ENCODE measurements around the gene ZNF691. TPM values are rescaled to one million over a fixed set of nuclear protein-coding genes. Genes with fewer than 3 reads are reported as not detected.
"Not testable (repeated sequence)": the region's sequence is repeated elsewhere in the genome, so short reads cannot be mapped to it uniquely, and the experiment has no call there.

ZNF691 gene
- total RNA-seq, 1 experiment from 2014 or later, result 13.6 TPM

GRCh38 chr1:42860339-42861013, 14.1 kb downstream of the ZNF691 start:
- H3K27ac ChIP-seq, result no peak overlapping the region
- H3K9me3 ChIP-seq (replicated peaks), result no peaks in the 10 kb centered on the region
- no peaks in the 10 kb centered on the region for H3K36me3 ChIP-seq
- H3K27me3 ChIP-seq, result no peaks in the 10 kb centered on the region
- no peak overlapping the region for H3K4me3 ChIP-seq
- H3K4me1 ChIP-seq, result no peaks in the 10 kb centered on the region
- DNase-seq, result no peak

- DNase-seq, result no peak
- H3K27ac ChIP-seq, result no peak overlapping the region
- no peaks in the 10 kb centered on the region for H3K27me3 ChIP-seq
- no peaks in the 10 kb centered on the region for H3K36me3 ChIP-seq
- H3K9me3 ChIP-seq (replicated peaks), result no peaks in the 10 kb centered on the region
- no peak overlapping the region for H3K4me3 ChIP-seq
- no peaks in the 10 kb centered on the region for H3K4me1 ChIP-seq
Observed at GRCh38 chr1:42861014-42861399, 14.6 kb downstream of the ZNF691 start.

- H3K9me3 ChIP-seq (replicated peaks), result no peaks in the 10 kb centered on the region
Observed at GRCh38 chr1:42866549-42866948, 20.1 kb downstream of the ZNF691 start.

DNA sequence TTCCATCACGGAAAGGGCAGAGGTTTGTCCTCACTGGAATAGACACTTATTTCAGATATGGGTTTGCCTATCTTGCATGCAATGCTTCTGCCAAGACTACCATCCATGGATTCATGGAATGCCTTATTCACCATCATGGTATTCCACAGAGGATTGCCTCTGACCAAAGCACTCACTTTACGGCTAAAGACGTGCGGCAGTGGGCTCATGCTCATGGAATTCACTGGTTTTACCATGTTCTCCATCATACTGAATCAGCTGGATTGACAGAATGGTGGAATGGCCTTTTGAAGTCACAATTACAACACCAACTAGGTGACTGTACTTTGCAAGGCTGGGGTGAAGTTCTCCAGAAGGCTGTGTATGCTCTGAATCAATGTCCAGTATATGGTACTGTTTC, 22.1 kb downstream of the ZNF691 start:
- not testable (repeated sequence) for H3K4me3 ChIP-seq; DNase-seq; H3K27me3 ChIP-seq; H3K4me1 ChIP-seq; H3K36me3 ChIP-seq; H3K9me3 ChIP-seq (replicated peaks); H3K27ac ChIP-seq

More at GRCh38 chr1:42866549-42866948, 20.1 kb downstream of the ZNF691 start:
- no peaks in the 10 kb centered on the region for H3K36me3 ChIP-seq
- H3K4me3 ChIP-seq, result no peak overlapping the region
- H3K4me1 ChIP-seq, result no peaks in the 10 kb centered on the region
- no peaks in the 10 kb centered on the region for H3K27me3 ChIP-seq
- DNase-seq, result no peak
- no peak overlapping the region for H3K27ac ChIP-seq

GRCh38 chr1:42869254-42869653, 22.8 kb downstream of the ZNF691 start:
- not testable (repeated sequence) for H3K9me3 ChIP-seq (replicated peaks); H3K27ac ChIP-seq; DNase-seq; H3K36me3 ChIP-seq; H3K4me1 ChIP-seq; H3K27me3 ChIP-seq; H3K4me3 ChIP-seq

- not testable (repeated sequence) for H3K9me3 ChIP-seq (replicated peaks); H3K4me1 ChIP-seq; H3K27ac ChIP-seq; H3K27me3 ChIP-seq; DNase-seq; H3K4me3 ChIP-seq; H3K36me3 ChIP-seq
Observed at GRCh38 chr1:42869751-42870150, 23.3 kb downstream of the ZNF691 start.

DNA sequence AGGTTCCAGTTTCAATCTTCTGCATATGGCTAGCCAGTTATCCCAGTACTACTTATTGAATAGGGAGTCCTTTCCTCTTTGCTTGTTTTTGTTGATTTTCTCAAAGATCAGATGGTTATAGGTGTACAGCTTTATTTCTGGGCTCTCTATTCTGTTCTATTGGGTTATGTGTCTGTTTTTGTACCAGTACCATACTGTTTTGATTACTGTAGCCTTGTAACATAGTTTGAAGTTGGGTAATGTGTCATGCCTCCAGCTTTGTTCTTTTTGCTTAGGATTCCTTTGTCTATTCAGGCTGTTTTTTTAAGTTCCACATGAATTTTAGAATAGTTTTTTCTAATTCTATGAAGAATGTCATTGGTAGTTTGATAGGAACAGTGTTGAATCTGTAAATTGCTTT, 26.7 kb downstream of the ZNF691 start:
- H3K4me1 ChIP-seq, result not testable (repeated sequence)

DNA sequence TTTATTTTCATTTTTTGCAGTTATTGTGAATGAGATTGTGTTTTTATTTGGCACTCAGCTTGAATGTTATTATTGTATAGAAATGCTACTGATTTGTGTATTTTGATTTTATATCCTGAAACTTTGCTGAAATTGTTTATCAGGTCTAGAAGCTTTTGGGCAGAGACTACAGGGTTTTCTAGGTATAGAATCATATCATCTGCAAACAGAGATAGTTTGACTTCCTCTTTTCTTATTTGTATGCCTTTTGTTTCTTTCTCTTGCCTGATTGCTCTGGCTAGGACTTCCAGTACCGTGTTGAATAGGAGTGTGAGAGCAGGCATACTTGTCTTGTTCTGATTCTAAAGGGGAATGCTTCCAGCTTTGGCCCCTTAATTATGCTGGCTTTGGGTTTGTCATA, 27.3 kb downstream of the ZNF691 start:
- Histone ChIP-seq H3K27me3 (no peaks in the 10 kb centered on the region), H3K4me3 (no peak overlapping the region), H3K27ac (no peak overlapping the region), H3K9me3 (replicated peaks) (0 out of 2 replicates have a peak, but pooled peaks cover 6% of the 10 kb centered on the region), H3K4me1 (no peaks in the 10 kb centered on the region), H3K36me3 (no peaks in the 10 kb centered on the region)
- no peak for DNase-seq

More for the DNA sequence above, 26.7 kb downstream of the ZNF691 start:
- H3K9me3 ChIP-seq (replicated peaks); H3K27ac ChIP-seq; DNase-seq; H3K4me3 ChIP-seq; H3K27me3 ChIP-seq; H3K36me3 ChIP-seq: not testable (repeated sequence)

DNA sequence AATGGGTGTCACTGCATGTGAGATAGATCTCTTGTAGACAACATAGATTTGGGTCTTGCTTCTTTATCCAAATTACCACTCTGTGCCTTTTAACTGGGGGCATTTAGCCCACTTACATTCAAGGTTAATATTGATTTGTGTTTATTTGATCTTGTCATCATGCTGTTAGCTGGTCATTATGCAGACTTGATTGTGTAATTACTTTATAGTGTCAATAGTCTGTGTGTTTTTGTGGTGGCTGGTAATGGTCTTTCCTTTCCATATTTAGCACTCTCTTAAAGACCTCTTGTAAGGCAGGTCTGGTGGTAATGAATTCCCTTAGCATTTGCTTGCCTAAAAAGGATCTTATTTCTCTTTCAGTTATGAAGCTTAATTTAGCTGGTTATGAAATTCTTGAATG, 29.6 kb downstream of the ZNF691 start:
- no peak overlapping the region for H3K4me3 ChIP-seq
- H3K27me3 ChIP-seq, result no peaks in the 10 kb centered on the region
- no peak overlapping the region for H3K27ac ChIP-seq
- H3K36me3 ChIP-seq, result no peaks in the 10 kb centered on the region
- 0 out of 2 replicates have a peak, but pooled peaks cover 6% of the 10 kb centered on the region for H3K9me3 ChIP-seq (replicated peaks)
- no peaks in the 10 kb centered on the region for H3K4me1 ChIP-seq
- DNase-seq, result no peak

DNA sequence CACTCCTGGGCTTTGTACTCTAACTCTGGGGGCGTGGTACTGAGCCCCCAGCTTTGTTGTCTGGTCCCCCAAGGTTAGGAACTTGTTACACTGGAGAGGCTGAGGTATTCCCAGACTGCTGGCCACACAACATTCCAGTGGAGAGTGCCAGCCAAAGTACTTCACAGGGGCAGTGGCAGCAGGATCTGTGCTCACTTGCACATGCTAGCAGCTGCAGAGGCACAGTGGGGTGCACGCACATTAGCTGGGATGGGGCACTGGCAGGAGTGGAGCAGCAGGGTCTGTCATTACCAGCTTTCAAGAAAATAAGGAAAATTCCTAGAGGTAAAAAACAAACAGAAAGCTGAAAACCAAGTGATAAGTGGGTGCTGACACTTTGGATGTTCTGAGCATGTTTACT, 31.0 kb downstream of the ZNF691 start:
- no peak overlapping the region for H3K27ac ChIP-seq
- DNase-seq, result peak in 1 of 2 experiments; percentile 9
- no peak overlapping the region for H3K4me3 ChIP-seq
- H3K36me3 ChIP-seq, result peaks cover 2% of the 10 kb centered on the region; the same call in 1 of the 2 replicates
- H3K4me1 ChIP-seq, result no peaks in the 10 kb centered on the region
- no peaks in the 10 kb centered on the region for H3K27me3 ChIP-seq
- H3K9me3 ChIP-seq (replicated peaks), result 0 out of 2 replicates have a peak, but pooled peaks cover 4% of the 10 kb centered on the region

DNA sequence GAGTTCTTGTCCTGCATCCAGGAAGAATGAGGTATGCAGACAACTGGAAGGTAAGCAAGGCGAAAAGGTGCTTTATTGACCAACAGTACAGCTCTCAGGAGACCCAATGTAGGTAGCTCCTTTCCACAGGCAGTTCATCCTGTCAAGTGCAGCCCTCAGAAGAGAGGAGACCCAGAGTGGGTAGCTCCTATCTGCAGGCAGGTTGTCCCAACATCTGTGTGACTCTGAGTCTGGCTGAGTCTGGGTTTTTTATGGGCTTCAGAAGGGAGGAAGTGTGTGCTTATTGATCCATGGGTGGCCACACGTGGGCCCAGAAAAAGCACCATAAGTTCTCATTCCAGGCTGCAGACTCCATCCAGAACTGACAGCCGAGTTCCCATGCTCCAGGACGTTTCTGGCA, 34.0 kb downstream of the ZNF691 start:
- DNase-seq, result no peak
- Histone ChIP-seq H3K4me1 (no peaks in the 10 kb centered on the region), H3K4me3 (no peak overlapping the region), H3K27ac (no peak overlapping the region), H3K27me3 (no peaks in the 10 kb centered on the region), H3K36me3 (peaks cover 2% of the 10 kb centered on the region; the same call in 1 of the 2 replicates), H3K9me3 (replicated peaks) (no peaks in the 10 kb centered on the region)

GRCh38 chr1:42886046-42886739, 39.8 kb downstream of the ZNF691 start:
- Histone ChIP-seq H3K36me3 (peaks cover 2% of the 10 kb centered on the region; the same call in 1 of the 2 replicates), H3K27me3 (no peaks in the 10 kb centered on the region), H3K9me3 (replicated peaks) (no peaks in the 10 kb centered on the region), H3K4me3 (no peak overlapping the region), H3K27ac (no peak overlapping the region), H3K4me1 (no peaks in the 10 kb centered on the region)
- DNase-seq, result no peak

GRCh38 chr1:42886800-42887199, 40.4 kb downstream of the ZNF691 start:
- no peak for DNase-seq
- Histone ChIP-seq H3K4me3 (no peak overlapping the region), H3K36me3 (no peaks in the 10 kb centered on the region), H3K9me3 (replicated peaks) (no peaks in the 10 kb centered on the region), H3K4me1 (no peaks in the 10 kb centered on the region), H3K27me3 (no peaks in the 10 kb centered on the region), H3K27ac (no peak overlapping the region)

DNA sequence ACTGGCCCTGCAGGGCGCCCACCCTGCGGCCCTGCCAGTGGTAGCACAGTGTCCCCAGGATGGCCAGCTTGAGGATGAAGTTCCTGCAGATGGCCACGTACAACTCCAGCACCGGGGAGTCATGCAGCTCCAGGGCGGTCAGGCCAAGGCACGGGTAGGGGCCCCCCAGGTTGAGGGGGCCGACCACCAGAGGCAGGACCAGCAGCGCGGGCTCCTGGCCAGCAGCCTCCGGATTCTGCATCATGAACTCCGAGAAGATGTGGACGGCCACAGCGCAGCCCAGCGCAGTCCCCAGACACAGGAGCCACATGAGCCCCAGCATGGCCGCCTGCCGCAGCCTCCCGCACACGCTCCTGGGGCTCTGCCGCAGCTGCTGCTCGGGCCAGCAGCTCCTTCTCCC, 41.0 kb downstream of the ZNF691 start:
- DNase-seq, result no peak
- H3K27me3 ChIP-seq, result no peaks in the 10 kb centered on the region
- H3K4me3 ChIP-seq, result no peak overlapping the region
- H3K36me3 ChIP-seq, result no peaks in the 10 kb centered on the region
- no peaks in the 10 kb centered on the region for H3K9me3 ChIP-seq (replicated peaks)
- no peaks in the 10 kb centered on the region for H3K4me1 ChIP-seq
- no peak overlapping the region for H3K27ac ChIP-seq

GRCh38 chr1:42888013-42888633, 41.7 kb downstream of the ZNF691 start:
- Histone ChIP-seq H3K4me3 (no peak overlapping the region), H3K27me3 (no peaks in the 10 kb centered on the region), H3K9me3 (replicated peaks) (no peaks in the 10 kb centered on the region), H3K4me1 (no peaks in the 10 kb centered on the region), H3K27ac (no peak overlapping the region), H3K36me3 (no peaks in the 10 kb centered on the region)
- DNase-seq, result no peak

Measured in SJCRH30 (cell line).